PC-9 (cell line): ENCODE results near the gene SFMBT2. TPM values are rescaled to one million over a fixed set of nuclear protein-coding genes. Genes with fewer than 3 reads are reported as not detected.

Experiments used
- BruUV-seq: library from RNA; stranded (reverse); fragments of 400-500 nt; replicated peaks from 2 replicates; lab custom pipeline; 2021; lab: Mats Ljungman, UMichigan
- CTCF ChIA-PET: fragments of 300-600 bp; sonication (Branson Sonifier 250); formaldehyde crosslinking; loops from one replicate; lab custom pipeline; 2022; ENCODE audit warnings: antibody characterized with exemption; lab: Charles Lee
- POLR2A ChIA-PET: fragments of 300-600 bp; sonication (Branson Sonifier 250); formaldehyde crosslinking; loops from one replicate; lab custom pipeline; 2022; ENCODE audit warnings: antibody characterized with exemption; ENCODE audit not compliant: unreplicated experiment; lab: Charles Lee
- DNase-seq, 2 experiments: peaks; one replicate each; pipeline versions ENCODE4 v3.0.0 to v3.0.0-alpha.2; 2015 to 2022; ENCODE audit warnings: mixed read lengths in 1 of 2
- H2AFZ ChIP-seq: fragments of 200-600 bp; sonication (generic); 2 replicates; pipeline ENCODE4 v1.8.1; 2017; ENCODE audit warnings: antibody characterized with exemption
- H3F3A ChIP-seq: fragments of 200-600 bp; sonication (generic); 2 replicates; pipeline ENCODE4 v1.8.1; 2017; ENCODE audit warnings: antibody characterized with exemption, mild to moderate bottlenecking, low read depth; ENCODE audit not compliant: insufficient read depth
- H3K27ac ChIP-seq: fragments of 200-600 bp; sonication (generic); 2 replicates; pipeline ENCODE4 v1.6.1; 2016; ENCODE audit warnings: mixed run types
- H3K27me3 ChIP-seq: fragments of 200-600 bp; sonication (generic); 2 replicates; pipeline ENCODE4 v1.6.1; 2016; ENCODE audit warnings: low read depth, mixed run types; ENCODE audit not compliant: insufficient read depth
- H3K36me3 ChIP-seq: fragments of 200-600 bp; sonication (generic); 2 replicates; pipeline ENCODE4 v1.6.1; 2016; ENCODE audit warnings: low read depth, mixed run types
- H3K4me1 ChIP-seq: fragments of 200-600 bp; sonication (generic); replicated peaks from 2 replicates; pipeline ENCODE4 v1.6.1; 2016; ENCODE audit warnings: mixed run types; ENCODE audit not compliant: insufficient read depth
- H3K4me2 ChIP-seq: fragments of 200-600 bp; sonication (generic); 2 replicates; pipeline ENCODE4 v1.6.1; 2017; ENCODE audit warnings: mixed run types
- H3K4me3 ChIP-seq: fragments of 200-600 bp; sonication (generic); 2 replicates; pipeline ENCODE4 v1.6.1; 2016; ENCODE audit warnings: mixed run types
- H3K79me2 ChIP-seq: fragments of 200-600 bp; sonication (generic); 2 replicates; pipeline ENCODE4 v1.6.1; 2017; ENCODE audit warnings: low read depth, mixed run types
- H3K9me2 ChIP-seq: fragments of 200-600 bp; sonication (generic); 2 replicates; pipeline ENCODE4 v1.8.1; 2017; ENCODE audit warnings: mild to moderate bottlenecking; ENCODE audit not compliant: insufficient read depth
- H3K9me3 ChIP-seq: fragments of 200-600 bp; sonication (generic); 2 replicates; pipeline ENCODE4 v1.8.1; 2016; ENCODE audit warnings: low read depth; ENCODE audit not compliant: insufficient read depth
- H4K20me1 ChIP-seq: fragments of 200-600 bp; sonication (generic); 2 replicates; pipeline ENCODE4 v1.8.1; 2017; ENCODE audit not compliant: insufficient read depth
- CTCF ChIP-seq: fragments of 200-600 bp; sonication (generic); conservative IDR thresholded peaks from 2 replicates; pipeline ENCODE4 v1.6.1; 2017; ENCODE audit warnings: mixed run types, antibody characterized with exemption, mild to moderate bottlenecking, moderate library complexity
- EZH2 ChIP-seq: fragments of 200-600 bp; sonication (generic); IDR thresholded peaks from 2 replicates; pipeline ENCODE4 v1.8.0; 2017; ENCODE audit warnings: antibody characterized with exemption, low read depth
- intact Hi-C: fragments of 100-400 bp; cut with micrococcal nuclease; formaldehyde crosslinking; loops from one replicate; pipeline ENCODE4 v1.10.0; 2022; ENCODE audit not compliant: unreplicated experiment
- total RNA-seq: library from RNA; stranded (reverse); gene quantifications from 2 replicates; pipeline ENCODE4 v1.2.3, GENCODE V29; 2021

Gene SFMBT2
- total RNA-seq, 1 experiment from 2014 or later, result 0.07 TPM

GRCh38 chr10:7412928-7413282 is 2.1 kb upstream of the SFMBT2 start:
- no peaks in the 10 kb centered on the region for H3K27me3 ChIP-seq
- no peak for TF ChIP-seq CTCF
- TF ChIP-seq EZH2, result no peak
- H3F3A ChIP-seq, result no peaks in the 10 kb centered on the region
- H3K36me3 ChIP-seq, result no peaks in the 10 kb centered on the region
- no peaks in the 10 kb centered on the region for H3K79me2 ChIP-seq
- H2AFZ ChIP-seq, result no peak overlapping the region
- no peaks in the 10 kb centered on the region for H3K9me3 ChIP-seq
- H3K4me2 ChIP-seq, result no peak overlapping the region
- POLR2A ChIA-PET, result no interaction called here
- no TSS peak for BruUV-seq
- intact Hi-C loops, result no loop called here
- no peak overlapping the region for H3K27ac ChIP-seq
- H3K4me3 ChIP-seq, result no peak overlapping the region
- H4K20me1 ChIP-seq, result no peaks in the 10 kb centered on the region
- DNase-seq, result no peak
- no peaks in the 10 kb centered on the region for H3K9me2 ChIP-seq
- no peaks in the 10 kb centered on the region for H3K4me1 ChIP-seq
- CTCF ChIA-PET, result no interaction called here

- Histone ChIP-seq H4K20me1 (no peaks in the 10 kb centered on the region), H3K4me2 (no peak overlapping the region), H3K36me3 (no peaks in the 10 kb centered on the region), H3K79me2 (no peaks in the 10 kb centered on the region), H3F3A (no peaks in the 10 kb centered on the region), H3K27me3 (no peaks in the 10 kb centered on the region), H2AFZ (no peak overlapping the region), H3K4me1 (no peaks in the 10 kb centered on the region), H3K9me2 (no peaks in the 10 kb centered on the region), H3K27ac (no peak overlapping the region), H3K4me3 (no peak overlapping the region), H3K9me3 (no peaks in the 10 kb centered on the region)
- no peak for TF ChIP-seq EZH2
- TF ChIP-seq CTCF, result no peak
- no peak for DNase-seq
- CTCF ChIA-PET, result no interaction called here
- no TSS peak for BruUV-seq
- POLR2A ChIA-PET, result no interaction called here
- intact Hi-C loops, result no loop called here
These were observed 1.5 kb upstream of the SFMBT2 start for GRCh38 chr10:7412237-7412927.

- Histone ChIP-seq H2AFZ (no peak overlapping the region), H3K36me3 (no peaks in the 10 kb centered on the region), H3K9me3 (no peaks in the 10 kb centered on the region), H3K9me2 (no peaks in the 10 kb centered on the region), H3F3A (no peaks in the 10 kb centered on the region), H3K27me3 (no peaks in the 10 kb centered on the region), H3K4me3 (no peak overlapping the region), H3K4me1 (no peaks in the 10 kb centered on the region), H4K20me1 (no peaks in the 10 kb centered on the region), H3K79me2 (no peaks in the 10 kb centered on the region), H3K4me2 (no peak overlapping the region), H3K27ac (no peak overlapping the region)
- TF ChIP-seq CTCF, result no peak
- TF ChIP-seq EZH2, result no peak
- POLR2A ChIA-PET, result no interaction called here
- intact Hi-C loops, result no loop called here
- no peak for DNase-seq
- CTCF ChIA-PET, result no interaction called here
- no TSS peak for BruUV-seq
These were observed 866 bp upstream of the SFMBT2 start for GRCh38 chr10:7411671-7412128.
